ENCODE measurements around the gene RANBP1.

- no peak for TF ChIP-seq CTCF (IDR thresholded peaks at IDR 0.05; ENCODE audit: borderline replicate concordance, extremely low read depth, low read length, poor library complexity, severe bottlenecking)
- no peak for TF ChIP-seq EZH2 (IDR thresholded peaks at IDR 0.05; ENCODE audit: borderline replicate concordance, low read depth, low read length, severe bottlenecking)
Observed at GRCh38 chr22:20092477-20092854, 23.4 kb upstream of the RANBP1 start.
